Femur (tissue), 1 donor: Measurements from ENCODE around the gene FLCN.
"Not testable (repeated sequence)": the region's sequence is repeated elsewhere in the genome, so short reads cannot be mapped to it uniquely, and the experiment has no call there.

Source experiments
- DNase-seq: peaks from one replicate; pipeline ENCODE4 v3.0.0-alpha.2; 2017

Gene FLCN

GRCh38 chr17:17237026-17237799, at the start of gene FLCN:
Gene FLCN (minus strand): TSS chr17:17237168. CDS start chr17:17228137, 9,031 bp downstream.
- DNase-seq, result peak; percentile 92

GRCh38 chr17:17285951-17286350, 49.0 kb upstream of the FLCN start:
- DNase-seq, result no peak

DNA sequence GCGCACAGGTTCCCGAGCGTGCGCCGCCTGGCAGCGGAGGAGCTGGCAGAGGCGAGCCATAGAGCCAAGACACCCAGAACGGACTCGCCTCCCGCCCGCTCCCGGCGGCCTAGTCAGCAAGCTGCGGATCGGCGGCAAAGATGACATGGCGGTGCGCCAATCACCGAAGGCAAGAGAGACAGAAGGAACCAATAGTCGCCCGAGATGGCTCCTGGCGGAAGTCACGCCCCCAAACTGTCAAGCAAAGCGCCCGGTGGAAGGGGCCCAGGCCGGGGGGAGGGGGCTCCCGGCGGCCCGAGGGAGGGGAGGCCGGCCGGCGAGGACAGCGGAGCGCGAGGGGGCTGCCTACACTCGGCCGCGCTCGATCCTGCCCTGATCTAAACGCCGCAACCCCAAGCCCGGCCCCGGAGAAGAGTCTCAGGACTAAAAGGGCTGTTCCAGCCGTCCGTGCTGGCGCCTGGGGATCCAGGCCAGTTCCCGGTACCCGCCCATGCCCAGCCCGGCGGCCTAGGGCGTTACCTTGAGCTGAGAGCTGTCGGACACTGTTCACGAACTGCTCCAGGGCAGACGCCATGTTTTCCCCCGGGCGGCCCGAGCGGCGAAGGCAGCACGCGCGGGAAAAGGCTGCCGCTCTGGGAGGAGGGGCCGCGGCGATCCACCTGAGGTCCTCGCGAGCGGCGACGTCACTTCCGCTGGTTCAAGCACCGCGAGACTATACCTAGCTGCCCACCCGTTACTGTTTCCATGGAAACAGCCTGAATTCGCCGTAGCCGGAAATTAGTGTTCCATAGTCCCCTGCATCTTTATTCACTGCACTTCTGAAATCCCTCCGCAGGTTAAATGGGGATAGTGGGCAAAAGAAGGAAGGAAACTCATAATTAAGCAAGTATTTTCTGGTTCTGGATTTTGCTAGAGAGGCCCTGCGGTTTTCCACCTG, 43.9 kb upstream of the FLCN start, which contains the start of gene COPS3:
Gene COPS3, minus strand, starts transcription at position 634 of the 937 bp plus-strand sequence. Its CDS starts 60 bp downstream, at position 574.
- DNase-seq, result peak; percentile 99

DNA sequence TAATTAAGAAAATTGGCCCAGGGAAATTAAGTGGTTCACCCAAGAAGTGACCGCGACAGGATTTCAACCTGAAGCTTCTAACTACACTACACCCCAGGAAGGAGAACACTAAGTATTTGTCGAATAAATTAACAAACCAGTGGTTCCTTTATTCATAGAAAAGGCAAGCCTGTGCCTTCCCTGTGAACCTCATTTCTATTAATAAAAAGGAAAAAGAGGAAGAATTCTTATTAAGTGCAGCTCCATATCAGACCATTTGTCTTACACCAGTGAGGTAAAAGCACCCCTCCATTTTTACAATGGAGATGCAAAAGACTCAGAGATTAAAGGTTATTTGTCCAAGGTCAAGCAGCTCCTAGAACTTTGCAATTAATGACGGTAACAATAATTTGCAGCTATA, 42.3 kb upstream of the FLCN start:
- no peak for DNase-seq

DNA sequence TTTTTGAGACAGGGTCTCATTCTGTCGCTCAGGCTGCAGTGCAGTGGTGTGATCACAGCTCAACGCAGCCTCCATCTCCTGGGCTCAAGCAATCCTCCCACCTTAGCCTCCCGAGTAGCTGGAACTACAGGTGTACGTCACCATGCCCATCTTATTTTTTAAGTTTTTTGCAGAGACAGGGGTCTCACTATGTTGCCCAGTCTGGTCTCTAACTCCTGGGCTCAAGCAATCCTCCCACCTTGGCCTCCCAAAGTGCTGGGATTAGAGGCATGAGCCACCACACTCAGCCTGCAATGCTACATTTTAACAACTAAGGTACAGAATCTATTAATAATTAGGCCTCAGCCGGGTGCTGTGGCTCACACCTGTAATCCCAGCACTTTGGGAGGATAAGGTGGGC, 40.5 kb upstream of the FLCN start:
- DNase-seq, result not testable (repeated sequence)

- DNase-seq, result no peak
Measured at GRCh38 chr17:17275971-17276370, 39.0 kb upstream of the FLCN start.

- no peak for DNase-seq
Measured at GRCh38 chr17:17269926-17270773, 33.2 kb upstream of the FLCN start.

DNA sequence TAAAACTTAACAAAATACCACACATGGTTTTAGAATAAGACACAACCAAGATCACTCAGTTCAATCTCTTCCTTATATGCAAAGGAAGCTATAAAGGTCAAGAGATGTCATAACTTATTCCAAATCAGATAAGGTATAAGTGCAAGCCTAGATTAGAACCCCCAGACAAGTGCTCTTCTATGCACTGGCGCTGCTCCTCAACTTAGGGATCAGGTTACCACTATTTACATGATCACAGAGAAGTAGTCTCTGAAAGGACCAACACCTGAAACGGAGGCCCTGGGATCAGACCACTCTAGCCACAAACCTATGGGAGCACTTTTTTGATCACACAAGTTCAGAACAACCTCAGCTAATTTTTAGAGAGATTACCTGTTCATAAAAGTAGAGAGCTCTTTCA, 27.5 kb upstream of the FLCN start:
- DNase-seq, result no peak

DNA sequence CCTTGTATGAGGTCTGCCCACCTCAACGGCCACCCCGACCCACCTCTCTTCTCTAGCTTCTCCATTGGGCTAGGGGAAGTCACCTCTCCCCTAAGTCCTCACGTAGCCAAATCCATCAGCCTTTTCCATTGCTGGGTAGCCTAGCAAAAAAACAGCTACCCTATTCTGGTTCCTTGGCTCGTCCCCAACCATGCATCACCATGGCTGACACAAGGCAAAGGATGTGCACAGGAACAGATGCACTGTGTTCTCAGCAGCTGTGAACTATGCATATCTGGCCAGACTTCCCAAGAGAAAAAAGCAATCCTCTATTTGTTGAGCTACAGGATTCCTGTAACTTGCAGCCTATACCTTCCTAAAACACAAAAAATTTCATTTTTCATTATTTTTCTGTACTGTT, 22.0 kb upstream of the FLCN start:
- no peak for DNase-seq

DNA sequence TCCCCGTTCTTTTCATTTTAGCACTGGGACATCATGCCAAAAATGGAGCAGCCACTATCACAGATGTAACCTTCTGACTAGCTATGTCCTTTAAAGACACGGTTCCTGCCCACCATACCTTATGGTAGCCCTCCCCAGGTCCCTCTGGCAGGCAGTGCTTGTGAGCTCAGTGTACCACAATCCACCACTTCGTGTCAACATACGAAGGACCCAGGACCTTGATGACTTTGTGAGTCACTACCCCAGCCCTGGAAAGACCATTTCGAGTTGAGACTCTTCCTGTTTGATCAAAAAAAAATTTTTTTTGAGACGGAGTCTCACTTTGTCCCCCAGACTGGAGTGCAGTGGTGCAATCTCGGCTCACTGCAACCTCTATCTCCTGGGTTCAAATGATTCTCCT, 21.0 kb upstream of the FLCN start:
- no peak for DNase-seq

- no peak for DNase-seq
Measured at GRCh38 chr17:17256316-17256715, 19.3 kb upstream of the FLCN start.

- not testable (repeated sequence) for DNase-seq
Measured at GRCh38 chr17:17255689-17256088, 18.7 kb upstream of the FLCN start.

DNA sequence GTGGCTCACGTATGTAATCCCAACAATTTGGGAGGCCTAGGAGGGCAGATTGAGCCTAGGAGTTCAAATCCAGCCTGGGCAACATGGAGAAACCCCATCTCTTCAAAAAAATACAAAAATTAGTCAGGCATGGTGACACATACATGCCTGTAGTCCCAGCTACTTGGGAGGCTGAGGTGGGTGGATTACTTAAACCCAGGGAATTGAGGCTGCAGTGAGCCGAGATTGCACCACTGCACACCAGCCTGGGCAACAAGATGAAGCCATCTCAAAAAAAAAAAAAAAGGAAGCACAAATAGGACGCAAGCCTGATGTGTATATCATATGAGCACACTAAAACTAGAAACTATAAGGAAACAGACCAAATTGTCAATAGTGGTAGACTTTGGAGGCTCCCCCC, 17.1 kb upstream of the FLCN start:
- no peak for DNase-seq

DNA sequence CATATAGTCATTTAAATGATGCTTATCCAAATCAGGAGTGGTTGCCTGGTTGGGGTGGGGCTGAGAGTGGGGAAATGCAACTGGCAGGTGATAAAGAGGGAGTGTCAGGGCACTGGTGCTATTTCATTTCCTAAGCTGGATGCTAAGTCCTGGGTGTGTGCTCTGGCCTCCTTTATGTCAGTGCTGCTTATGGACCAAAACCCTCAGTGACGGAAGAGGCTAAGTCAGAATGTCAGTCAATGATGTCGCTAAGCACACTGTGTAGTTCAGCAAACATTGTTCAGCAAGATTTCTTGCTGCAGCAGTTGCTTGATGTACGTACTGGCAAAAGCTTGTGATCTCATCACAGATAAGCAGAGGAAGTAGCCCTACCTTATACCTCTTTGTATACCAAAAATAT, 16.4 kb upstream of the FLCN start:
- DNase-seq, result no peak

DNA sequence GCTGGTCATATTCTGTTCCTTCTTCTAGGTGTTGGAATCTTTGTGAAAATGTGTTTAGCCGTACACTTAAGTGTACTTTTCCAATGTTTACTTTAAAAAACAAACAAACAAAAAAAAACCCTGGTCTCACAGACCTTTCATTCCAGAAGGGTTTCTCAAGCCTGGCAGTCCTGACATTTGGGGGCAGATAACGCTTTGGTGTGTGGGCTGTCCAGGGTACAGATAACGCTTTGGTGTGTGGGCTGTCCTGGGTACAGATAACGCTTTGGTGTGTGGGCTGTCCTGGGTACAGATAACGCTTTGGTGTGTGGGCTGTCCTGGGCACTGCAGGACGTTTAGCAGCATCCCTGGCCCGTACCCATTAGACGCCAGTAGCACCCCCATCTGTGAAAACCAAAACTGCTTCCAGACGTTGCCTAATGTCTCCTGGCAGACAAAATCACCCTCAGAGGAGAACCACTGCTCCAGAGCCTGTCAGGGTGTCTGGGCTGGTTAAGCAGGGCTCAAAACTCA, 15.2 kb upstream of the FLCN start:
- no peak for DNase-seq

DNA sequence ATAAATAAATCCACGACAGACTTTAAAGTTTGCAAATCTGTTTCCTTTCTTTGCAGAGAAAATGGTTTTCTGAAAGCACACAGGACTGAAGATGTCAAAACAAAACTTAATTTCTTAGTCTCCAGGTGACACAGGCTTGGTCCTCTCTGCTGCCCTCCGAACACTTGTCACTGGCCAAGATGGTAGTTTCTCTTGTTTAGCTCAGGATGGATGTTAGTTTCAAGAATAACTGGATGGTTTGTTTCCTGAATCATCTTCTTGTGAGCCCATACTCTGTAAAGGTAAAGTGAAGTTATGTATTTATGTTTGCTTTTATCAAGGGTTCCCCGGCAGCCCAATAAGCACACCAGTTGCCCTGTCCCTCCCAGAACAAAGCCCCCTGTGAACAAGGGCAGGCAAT, 9.9 kb upstream of the FLCN start:
- no peak for DNase-seq

GRCh38 chr17:17243163-17243562, 6.2 kb upstream of the FLCN start:
- no peak for DNase-seq

DNA sequence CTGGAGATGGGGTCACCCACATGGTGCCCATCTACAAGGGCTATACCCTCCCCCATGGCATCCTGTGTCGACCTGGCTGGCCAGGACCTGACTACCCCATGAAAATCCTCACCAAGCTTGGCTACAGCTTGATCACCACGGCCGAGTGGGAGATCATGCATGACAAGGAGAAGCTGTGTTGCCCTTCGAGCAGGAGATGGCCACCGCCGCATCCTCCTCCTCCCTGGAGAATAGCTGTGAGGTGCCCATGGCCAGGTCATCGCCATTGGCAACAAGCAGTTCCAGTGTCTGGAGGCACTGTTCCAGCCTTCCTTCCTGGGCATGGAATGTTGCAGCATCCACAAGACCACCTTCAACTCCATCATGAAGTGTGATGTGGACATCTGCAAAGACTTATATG, 5.3 kb upstream of the FLCN start:
- no peak for DNase-seq

- no peak for DNase-seq
Measured at GRCh38 chr17:17241656-17242055, 4.7 kb upstream of the FLCN start.

GRCh38 chr17:17239832-17240231, 2.9 kb upstream of the FLCN start:
- DNase-seq, result no peak

DNA sequence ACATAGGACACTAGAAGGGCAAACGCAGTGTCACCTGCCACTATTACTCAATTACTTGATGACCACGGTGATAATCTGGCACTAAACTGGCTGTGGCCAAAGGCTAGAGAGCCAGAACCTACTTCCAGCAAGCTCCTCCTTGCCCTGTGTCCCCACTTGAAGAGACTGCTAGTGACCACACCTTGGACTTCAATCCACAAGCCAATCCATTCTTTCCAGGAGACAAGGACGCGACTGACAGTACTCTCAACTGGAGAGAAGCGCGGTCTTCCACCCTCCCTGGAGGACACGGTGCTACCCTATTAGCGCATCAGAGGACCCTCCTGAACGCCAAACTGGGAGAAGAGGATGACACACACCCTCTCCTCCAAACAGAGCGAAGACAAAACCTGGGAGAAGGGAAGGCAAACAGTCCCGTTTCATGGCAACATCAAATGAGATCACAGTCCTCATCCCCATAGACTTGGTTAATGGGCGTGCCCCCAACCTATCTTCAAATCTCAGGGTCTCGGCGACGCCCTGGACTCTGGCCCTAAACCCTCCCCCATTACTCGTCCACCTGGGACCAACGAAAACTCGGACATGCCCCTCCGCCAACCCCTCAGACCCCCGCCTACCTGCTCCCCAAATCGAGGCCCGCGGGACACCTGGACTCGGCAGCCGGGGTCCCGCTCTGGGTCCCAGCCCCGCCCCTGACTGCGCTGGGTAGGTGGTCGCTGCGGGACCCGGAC, 508 bp downstream of the FLCN start:
- DNase-seq, result peak; percentile 31
